Measurements from ENCODE around the gene MSH5. TPM values are rescaled to one million over a fixed set of nuclear protein-coding genes. Genes with fewer than 3 reads are reported as not detected.

Gene MSH5
- total RNA-seq, 1 experiment from 2014 or later = 51.0 TPM

- Histone ChIP-seq H3K36me3 (ENCODE audit: control insufficient read depth, insufficient read depth, low read length) (peaks cover 9% of the 10 kb centered on the region), H3K9me3 (no peaks in the 10 kb centered on the region), H3K4me3 (ENCODE audit: low read depth, low read length) (peak overlapping the region; percentile 58), H3K4me1 (peaks cover 16% of the 10 kb centered on the region), H3K27me3 (replicated peaks; ENCODE audit: control insufficient read depth, insufficient read depth, low read length) (no peaks in the 10 kb centered on the region)
- H3K27ac Mint-ChIP-seq (ENCODE audit: unreplicated experiment) = peak overlapping the region; percentile 84
- H3K27me3 Mint-ChIP-seq (ENCODE audit: insufficient read depth, unreplicated experiment) = no peaks in the 10 kb centered on the region
- H3K4me3 Mint-ChIP-seq (ENCODE audit: unreplicated experiment) = peak overlapping the region; percentile 87
- intact Hi-C loops (cut with micrococcal nuclease; ENCODE audit: unreplicated experiment) = loop anchor here (1.0 kb wide), 6 partner anchors 8 to 100 kb away; no protein-coding TSS in a partner anchor
- peak in 1 of 2 experiments; percentile 14 for TF ChIP-seq CTCF (IDR thresholded peaks at IDR 0.05; ENCODE audit: insufficient read depth in 1 of 2, low read depth in 1 of 2, low read length in 1 of 2, severe bottlenecking in 1 of 2, unreplicated experiment in 1 of 2)
- peaks cover 93% of the 10 kb centered on the region for H3K36me3 Mint-ChIP-seq (ENCODE audit: insufficient read depth, unreplicated experiment)
- peak; percentile 78 to 87 for DNase-seq
- H3K9me3 Mint-ChIP-seq (ENCODE audit: unreplicated experiment) = no peaks in the 10 kb centered on the region
- POLR2A ChIA-PET = interaction anchor here (0.5 to 2.0 kb wide), 12 partner anchors 8 to 133 kb away, joined by 3 to 59 read pairs (median 6); partner anchors contain the start of genes ABHD16A, HSPA1A, HSPA1B and HSPA1L
- H3K4me1 Mint-ChIP-seq (ENCODE audit: low read depth, unreplicated experiment) = peaks cover 27% of the 10 kb centered on the region
- CTCF ChIA-PET = interaction anchor here (0.6 to 2.5 kb wide), 17 partner anchors 9 to 414 kb away, joined by 3 to 30 read pairs (median 4); partner anchors contain the start of genes HSPA1B, LSM2, LY6G5C and MSH5
- BruUV-seq (replicated peaks) = TSS peak; percentile 41
These were observed 9.7 kb upstream of the MSH5 start for GRCh38 chr6:31729979-31730630.

GRCh38 chr6:31730631-31731086 is 9.1 kb upstream of the MSH5 start:
- Histone ChIP-seq H3K4me3 (ENCODE audit: low read depth, low read length) (no peak overlapping the region), H3K9me3 (no peaks in the 10 kb centered on the region), H3K36me3 (ENCODE audit: control insufficient read depth, insufficient read depth, low read length) (peaks cover 9% of the 10 kb centered on the region), H3K4me1 (peaks cover 16% of the 10 kb centered on the region), H3K27me3 (replicated peaks; ENCODE audit: control insufficient read depth, insufficient read depth, low read length) (no peaks in the 10 kb centered on the region)
- Mint-ChIP-seq H3K27ac (ENCODE audit: unreplicated experiment) (peak overlapping the region; percentile 84), H3K4me3 (ENCODE audit: unreplicated experiment) (peak overlapping the region; percentile 87), H3K9me3 (ENCODE audit: unreplicated experiment) (no peaks in the 10 kb centered on the region), H3K27me3 (ENCODE audit: insufficient read depth, unreplicated experiment) (no peaks in the 10 kb centered on the region), H3K4me1 (ENCODE audit: low read depth, unreplicated experiment) (peaks cover 27% of the 10 kb centered on the region), H3K36me3 (ENCODE audit: insufficient read depth, unreplicated experiment) (peaks cover 96% of the 10 kb centered on the region)
- BruUV-seq (replicated peaks) = no TSS peak
- DNase-seq = no peak
- intact Hi-C loops (cut with micrococcal nuclease; ENCODE audit: unreplicated experiment) = loop anchor here (1.0 kb wide), 1 partner anchor 8 kb away; no protein-coding TSS in a partner anchor
- TF ChIP-seq CTCF (IDR thresholded peaks at IDR 0.05; ENCODE audit: insufficient read depth in 1 of 2, low read depth in 1 of 2, low read length in 1 of 2, severe bottlenecking in 1 of 2, unreplicated experiment in 1 of 2) = no peak
- ChIA-PET CTCF (interaction anchor here (1.2 to 2.5 kb wide), 7 partner anchors 9 to 97 kb away, joined by 3 to 30 read pairs (median 5); partner anchors contain the start of genes HSPA1B and MSH5), POLR2A (interaction anchor here (0.5 to 2.0 kb wide), 8 partner anchors 8 to 1242 kb away, joined by 3 to 59 read pairs (median 6); partner anchors contain the start of genes HSPA1B, MSH5 and NEU1)

GRCh38 chr6:31732029-31732428 is 7.8 kb upstream of the MSH5 start:
- H3K36me3 Mint-ChIP-seq (ENCODE audit: insufficient read depth, unreplicated experiment) = peaks cover 97% of the 10 kb centered on the region
- no peak overlapping the region for H3K27ac Mint-ChIP-seq (ENCODE audit: unreplicated experiment)
- no peaks in the 10 kb centered on the region for H3K27me3 Mint-ChIP-seq (ENCODE audit: insufficient read depth, unreplicated experiment)
- Histone ChIP-seq H3K4me1 (peaks cover 20% of the 10 kb centered on the region), H3K36me3 (ENCODE audit: control insufficient read depth, insufficient read depth, low read length) (peaks cover 9% of the 10 kb centered on the region), H3K27me3 (replicated peaks; ENCODE audit: control insufficient read depth, insufficient read depth, low read length) (no peaks in the 10 kb centered on the region), H3K4me3 (ENCODE audit: low read depth, low read length) (no peak overlapping the region), H3K9me3 (no peaks in the 10 kb centered on the region)
- H3K4me1 Mint-ChIP-seq (ENCODE audit: low read depth, unreplicated experiment) = peaks cover 27% of the 10 kb centered on the region
- no peaks in the 10 kb centered on the region for H3K9me3 Mint-ChIP-seq (ENCODE audit: unreplicated experiment)
- ChIA-PET CTCF (no interaction called here), POLR2A (no interaction called here)
- TF ChIP-seq CTCF (IDR thresholded peaks at IDR 0.05; ENCODE audit: insufficient read depth in 1 of 2, low read depth in 1 of 2, low read length in 1 of 2, severe bottlenecking in 1 of 2, unreplicated experiment in 1 of 2) = no peak
- H3K4me3 Mint-ChIP-seq (ENCODE audit: unreplicated experiment) = no peak overlapping the region
- intact Hi-C loops (cut with micrococcal nuclease; ENCODE audit: unreplicated experiment) = no loop called here
- no TSS peak for BruUV-seq (replicated peaks)
- DNase-seq = no peak

Measured in Caco-2 (cell line).